PC-9 (cell line): ENCODE data around the gene HIPK4. TPM values are rescaled to one million over a fixed set of nuclear protein-coding genes. Genes with fewer than 3 reads are reported as not detected.
"Not testable (repeated sequence)": the region's sequence is repeated elsewhere in the genome, so short reads cannot be mapped to it uniquely, and the experiment has no call there.

Source experiments
- BruUV-seq: library from RNA; stranded (reverse); fragments of 400-500 nt; replicated peaks from 2 replicates; lab custom pipeline; 2021; lab: Mats Ljungman, UMichigan
- CTCF ChIA-PET: fragments of 300-600 bp; sonication (Branson Sonifier 250); formaldehyde crosslinking; loops from one replicate; lab custom pipeline; 2022; ENCODE audit warnings: antibody characterized with exemption; lab: Charles Lee
- POLR2A ChIA-PET: fragments of 300-600 bp; sonication (Branson Sonifier 250); formaldehyde crosslinking; loops from one replicate; lab custom pipeline; 2022; ENCODE audit warnings: antibody characterized with exemption; ENCODE audit not compliant: unreplicated experiment; lab: Charles Lee
- DNase-seq, 2 experiments: peaks; one replicate each; pipeline versions ENCODE4 v3.0.0 to v3.0.0-alpha.2; 2015 to 2022; ENCODE audit warnings: mixed read lengths in 1 of 2
- H2AFZ ChIP-seq: fragments of 200-600 bp; sonication (generic); 2 replicates; pipeline ENCODE4 v1.8.1; 2017; ENCODE audit warnings: antibody characterized with exemption
- H3F3A ChIP-seq: fragments of 200-600 bp; sonication (generic); 2 replicates; pipeline ENCODE4 v1.8.1; 2017; ENCODE audit warnings: antibody characterized with exemption, mild to moderate bottlenecking, low read depth; ENCODE audit not compliant: insufficient read depth
- H3K27ac ChIP-seq: fragments of 200-600 bp; sonication (generic); 2 replicates; pipeline ENCODE4 v1.6.1; 2016; ENCODE audit warnings: mixed run types
- H3K27me3 ChIP-seq: fragments of 200-600 bp; sonication (generic); 2 replicates; pipeline ENCODE4 v1.6.1; 2016; ENCODE audit warnings: low read depth, mixed run types; ENCODE audit not compliant: insufficient read depth
- H3K36me3 ChIP-seq: fragments of 200-600 bp; sonication (generic); 2 replicates; pipeline ENCODE4 v1.6.1; 2016; ENCODE audit warnings: low read depth, mixed run types
- H3K4me1 ChIP-seq: fragments of 200-600 bp; sonication (generic); replicated peaks from 2 replicates; pipeline ENCODE4 v1.6.1; 2016; ENCODE audit warnings: mixed run types; ENCODE audit not compliant: insufficient read depth
- H3K4me2 ChIP-seq: fragments of 200-600 bp; sonication (generic); 2 replicates; pipeline ENCODE4 v1.6.1; 2017; ENCODE audit warnings: mixed run types
- H3K4me3 ChIP-seq: fragments of 200-600 bp; sonication (generic); 2 replicates; pipeline ENCODE4 v1.6.1; 2016; ENCODE audit warnings: mixed run types
- H3K79me2 ChIP-seq: fragments of 200-600 bp; sonication (generic); 2 replicates; pipeline ENCODE4 v1.6.1; 2017; ENCODE audit warnings: low read depth, mixed run types
- H3K9me2 ChIP-seq: fragments of 200-600 bp; sonication (generic); 2 replicates; pipeline ENCODE4 v1.8.1; 2017; ENCODE audit warnings: mild to moderate bottlenecking; ENCODE audit not compliant: insufficient read depth
- H3K9me3 ChIP-seq: fragments of 200-600 bp; sonication (generic); 2 replicates; pipeline ENCODE4 v1.8.1; 2016; ENCODE audit warnings: low read depth; ENCODE audit not compliant: insufficient read depth
- H4K20me1 ChIP-seq: fragments of 200-600 bp; sonication (generic); 2 replicates; pipeline ENCODE4 v1.8.1; 2017; ENCODE audit not compliant: insufficient read depth
- EZH2 ChIP-seq: fragments of 200-600 bp; sonication (generic); IDR thresholded peaks from 2 replicates; pipeline ENCODE4 v1.8.0; 2017; ENCODE audit warnings: antibody characterized with exemption, low read depth
- intact Hi-C: fragments of 100-400 bp; cut with micrococcal nuclease; formaldehyde crosslinking; loops from one replicate; pipeline ENCODE4 v1.10.0; 2022; ENCODE audit not compliant: unreplicated experiment
- total RNA-seq: library from RNA; stranded (reverse); gene quantifications from 2 replicates; pipeline ENCODE4 v1.2.3, GENCODE V29; 2021
- TF ChIP-seq, protein P1 (sequence below): fragments of 200-600 bp; sonication (generic); conservative IDR thresholded peaks from 2 replicates; pipeline ENCODE4 v1.6.1; 2017; ENCODE audit warnings: mixed run types, antibody characterized with exemption, mild to moderate bottlenecking, moderate library complexity

Gene HIPK4
- total RNA-seq, 1 experiment from 2014 or later: 0.37 TPM

DNA sequence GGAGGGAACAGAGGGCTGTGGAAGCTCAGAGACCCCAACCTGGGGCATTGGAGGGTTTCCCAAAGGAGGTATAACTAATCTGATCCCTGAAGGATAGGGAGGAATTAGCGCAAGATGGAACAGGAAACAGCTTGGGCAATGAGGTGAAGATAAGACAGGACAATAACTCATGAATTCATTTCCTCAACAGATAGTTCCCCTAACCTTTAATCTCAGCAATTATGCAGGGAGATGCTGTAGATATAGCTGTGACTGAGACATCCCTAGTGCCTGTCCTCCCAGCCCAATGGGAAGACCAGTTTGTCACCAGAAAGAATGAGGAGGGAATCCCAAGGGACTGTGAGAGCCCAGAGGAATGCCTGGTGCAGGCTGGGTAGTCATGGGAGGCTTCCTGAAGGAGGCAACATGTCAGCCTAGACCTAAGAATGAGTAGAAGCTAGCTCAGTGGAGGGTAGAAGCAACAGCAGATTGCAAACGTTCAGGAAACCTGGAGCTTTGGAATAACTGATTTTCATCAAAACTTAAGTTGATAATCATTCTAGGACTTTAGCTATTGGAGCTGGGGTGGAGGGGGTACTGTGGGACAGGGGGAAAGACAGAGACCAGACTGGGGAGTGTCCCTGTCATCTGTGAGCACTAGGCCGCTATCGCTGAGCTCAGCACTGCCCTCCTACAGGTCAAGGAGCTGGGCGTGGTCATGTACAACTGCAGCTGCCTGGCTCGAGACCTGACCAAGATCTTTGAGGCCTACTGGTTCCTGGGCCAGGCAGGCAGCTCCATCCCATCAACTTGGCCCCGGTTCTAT is 18.8 kb downstream of the HIPK4 start:
- H3K4me2 ChIP-seq: no peak overlapping the region
- no peaks in the 10 kb centered on the region for H3K27me3 ChIP-seq
- no peak for DNase-seq
- ChIA-PET CTCF (interaction anchor here (0.7 kb wide), 1 partner anchor 50 kb away, joined by 3 read pairs; no protein-coding TSS in a partner anchor), POLR2A (no interaction called here)
- TF ChIP-seq EZH2: no peak
- TF ChIP-seq, protein P1, sequence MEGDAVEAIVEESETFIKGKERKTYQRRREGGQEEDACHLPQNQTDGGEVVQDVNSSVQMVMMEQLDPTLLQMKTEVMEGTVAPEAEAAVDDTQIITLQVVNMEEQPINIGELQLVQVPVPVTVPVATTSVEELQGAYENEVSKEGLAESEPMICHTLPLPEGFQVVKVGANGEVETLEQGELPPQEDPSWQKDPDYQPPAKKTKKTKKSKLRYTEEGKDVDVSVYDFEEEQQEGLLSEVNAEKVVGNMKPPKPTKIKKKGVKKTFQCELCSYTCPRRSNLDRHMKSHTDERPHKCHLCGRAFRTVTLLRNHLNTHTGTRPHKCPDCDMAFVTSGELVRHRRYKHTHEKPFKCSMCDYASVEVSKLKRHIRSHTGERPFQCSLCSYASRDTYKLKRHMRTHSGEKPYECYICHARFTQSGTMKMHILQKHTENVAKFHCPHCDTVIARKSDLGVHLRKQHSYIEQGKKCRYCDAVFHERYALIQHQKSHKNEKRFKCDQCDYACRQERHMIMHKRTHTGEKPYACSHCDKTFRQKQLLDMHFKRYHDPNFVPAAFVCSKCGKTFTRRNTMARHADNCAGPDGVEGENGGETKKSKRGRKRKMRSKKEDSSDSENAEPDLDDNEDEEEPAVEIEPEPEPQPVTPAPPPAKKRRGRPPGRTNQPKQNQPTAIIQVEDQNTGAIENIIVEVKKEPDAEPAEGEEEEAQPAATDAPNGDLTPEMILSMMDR: no peak
- no peaks in the 10 kb centered on the region for H3K9me2 ChIP-seq
- H3K36me3 ChIP-seq: no peaks in the 10 kb centered on the region
- H2AFZ ChIP-seq: no peak overlapping the region
- H3K4me3 ChIP-seq: no peak overlapping the region
- no TSS peak for BruUV-seq
- intact Hi-C loops: no loop called here
- no peak overlapping the region for H3K27ac ChIP-seq
- H4K20me1 ChIP-seq: no peaks in the 10 kb centered on the region
- H3K4me1 ChIP-seq: no peaks in the 10 kb centered on the region
- no peaks in the 10 kb centered on the region for H3K9me3 ChIP-seq
- no peaks in the 10 kb centered on the region for H3F3A ChIP-seq
- H3K79me2 ChIP-seq: no peaks in the 10 kb centered on the region

DNA sequence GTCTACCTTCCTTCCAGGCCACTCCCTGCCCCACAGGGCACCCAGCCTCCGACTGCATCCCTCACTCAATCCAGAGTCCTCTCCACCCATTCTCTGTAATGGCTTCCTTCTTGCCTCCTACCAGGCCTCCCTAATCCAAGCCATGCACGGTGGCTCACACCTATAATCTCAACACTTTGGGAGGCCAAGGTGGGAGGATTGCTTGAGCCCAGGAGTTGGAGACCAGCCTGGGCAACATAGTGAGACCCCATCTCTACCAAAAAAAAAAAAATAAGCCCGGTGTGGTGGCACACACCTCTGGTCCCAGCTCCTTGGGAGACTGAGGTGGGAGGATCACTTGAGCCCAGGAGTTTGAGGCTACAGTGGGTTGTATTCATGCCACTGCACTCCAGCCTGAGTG is 19.7 kb downstream of the HIPK4 start:
- H2AFZ ChIP-seq, H3K9me3 ChIP-seq, BruUV-seq, H3K4me1 ChIP-seq, intact Hi-C loops, H3K4me2 ChIP-seq, POLR2A ChIA-PET, H4K20me1 ChIP-seq, H3K27ac ChIP-seq, H3K79me2 ChIP-seq, H3K4me3 ChIP-seq, H3K9me2 ChIP-seq, H3F3A ChIP-seq, H3K36me3 ChIP-seq, H3K27me3 ChIP-seq, DNase-seq: not testable (repeated sequence)
- CTCF ChIA-PET: interaction anchor here (0.5 kb wide), 1 partner anchor 116 kb away, joined by 9 read pairs; no protein-coding TSS in a partner anchor

DNA sequence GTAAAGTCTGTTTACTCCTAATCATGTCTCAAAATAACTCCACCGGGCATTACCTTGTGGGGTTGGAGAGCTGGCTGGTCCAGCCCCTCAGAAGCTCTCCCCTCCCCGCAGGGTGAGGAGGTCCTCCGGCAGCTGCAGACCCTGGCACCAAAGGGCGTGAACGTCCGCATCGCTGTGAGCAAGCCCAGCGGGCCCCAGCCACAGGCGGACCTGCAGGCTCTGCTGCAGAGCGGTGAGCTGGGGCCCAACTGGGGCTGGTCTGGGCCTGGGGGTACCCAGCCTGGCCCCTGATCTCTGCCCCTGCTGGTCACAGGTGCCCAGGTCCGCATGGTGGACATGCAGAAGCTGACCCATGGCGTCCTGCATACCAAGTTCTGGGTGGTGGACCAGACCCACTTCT is 20.2 kb downstream of the HIPK4 start:
- Histone ChIP-seq H3K27ac (no peak overlapping the region), H2AFZ (no peak overlapping the region), H3K4me1 (0 out of 2 replicates have a peak, but pooled peaks cover 4% of the 10 kb centered on the region), H3K79me2 (no peaks in the 10 kb centered on the region), H3K4me2 (no peak overlapping the region), H3K9me3 (no peaks in the 10 kb centered on the region), H3K9me2 (no peaks in the 10 kb centered on the region), H3K4me3 (no peak overlapping the region), H3K27me3 (no peaks in the 10 kb centered on the region), H4K20me1 (no peaks in the 10 kb centered on the region), H3F3A (peaks cover 4% of the 10 kb centered on the region; the same call in 1 of the 2 replicates), H3K36me3 (no peaks in the 10 kb centered on the region)
- ChIA-PET POLR2A (no interaction called here), CTCF (interaction anchor here (0.5 kb wide), 1 partner anchor 116 kb away, joined by 9 read pairs; no protein-coding TSS in a partner anchor)
- no TSS peak for BruUV-seq
- no peak for DNase-seq
- intact Hi-C loops: no loop called here
- TF ChIP-seq, protein P1: no peak
- TF ChIP-seq EZH2: no peak
